Tibial nerve (tissue), 4 donors: Measurements from ENCODE around the gene TEX22.

ENCODE experiments used
- EP300 ChIP-seq, 2 donors: sonication (generic); formaldehyde crosslinking; IDR thresholded peaks; one replicate each; pipeline ENCODE4 v1.6.1; 2017; ENCODE audit warnings: antibody characterized with exemption in 2 of 2, mild to moderate bottlenecking in 1 of 2
- POLR2A ChIP-seq, 2 donors: fragments of 450-650 bp; IDR thresholded peaks; one replicate each; pipeline ENCODE4 v1.6.1; 2017; ENCODE audit warnings: antibody characterized with exemption in 2 of 2, mild to moderate bottlenecking in 2 of 2, moderate library complexity in 2 of 2
- TF ChIP-seq, protein P1 (sequence below), 5 experiments: fragments of 200-600 bp in 3 of 5; fragments of 450-650 bp in 2 of 5; sonication (generic) in 3 of 5; IDR thresholded peaks; one replicate each; pipeline ENCODE4 v1.5.1; 2016 to 2019; ENCODE audit warnings: antibody characterized with exemption in 5 of 5, mild to moderate bottlenecking in 3 of 5, moderate library complexity in 2 of 5

DNA sequence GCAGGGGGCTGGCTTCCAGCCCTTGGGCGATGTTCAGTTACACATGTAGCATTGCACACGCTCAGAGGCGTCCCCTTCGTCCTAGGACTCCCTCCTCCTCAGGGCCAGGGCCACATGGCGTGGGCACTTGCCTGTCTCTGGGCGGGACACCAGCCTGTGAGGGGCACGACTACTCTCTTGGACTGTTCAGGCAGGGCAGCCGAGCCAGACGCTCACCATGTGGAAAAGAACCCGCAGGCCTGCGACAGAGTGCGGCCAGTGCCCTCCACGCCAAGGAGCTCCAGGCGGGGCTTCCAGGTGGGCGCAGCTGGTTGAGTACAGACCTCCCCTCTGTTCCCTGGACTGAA, 42.2 kb downstream of the TEX22 start:
- TF ChIP-seq, protein P1, sequence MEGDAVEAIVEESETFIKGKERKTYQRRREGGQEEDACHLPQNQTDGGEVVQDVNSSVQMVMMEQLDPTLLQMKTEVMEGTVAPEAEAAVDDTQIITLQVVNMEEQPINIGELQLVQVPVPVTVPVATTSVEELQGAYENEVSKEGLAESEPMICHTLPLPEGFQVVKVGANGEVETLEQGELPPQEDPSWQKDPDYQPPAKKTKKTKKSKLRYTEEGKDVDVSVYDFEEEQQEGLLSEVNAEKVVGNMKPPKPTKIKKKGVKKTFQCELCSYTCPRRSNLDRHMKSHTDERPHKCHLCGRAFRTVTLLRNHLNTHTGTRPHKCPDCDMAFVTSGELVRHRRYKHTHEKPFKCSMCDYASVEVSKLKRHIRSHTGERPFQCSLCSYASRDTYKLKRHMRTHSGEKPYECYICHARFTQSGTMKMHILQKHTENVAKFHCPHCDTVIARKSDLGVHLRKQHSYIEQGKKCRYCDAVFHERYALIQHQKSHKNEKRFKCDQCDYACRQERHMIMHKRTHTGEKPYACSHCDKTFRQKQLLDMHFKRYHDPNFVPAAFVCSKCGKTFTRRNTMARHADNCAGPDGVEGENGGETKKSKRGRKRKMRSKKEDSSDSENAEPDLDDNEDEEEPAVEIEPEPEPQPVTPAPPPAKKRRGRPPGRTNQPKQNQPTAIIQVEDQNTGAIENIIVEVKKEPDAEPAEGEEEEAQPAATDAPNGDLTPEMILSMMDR (IDR thresholded peaks at IDR 0.05), result no peak
- TF ChIP-seq POLR2A (IDR thresholded peaks at IDR 0.05) (no peak), EP300 (IDR thresholded peaks at IDR 0.05) (no peak)
